Measurements from ENCODE around the gene HINT3. TPM values are rescaled to one million over a fixed set of nuclear protein-coding genes. Genes with fewer than 3 reads are reported as not detected.

Gene HINT3
- total RNA-seq, 1 donor from 2014 or later: 25.6 TPM

- no peak for DNase-seq (ENCODE audit: low read depth)
These were observed 46.4 kb downstream of the HINT3 start for GRCh38 chr6:126002755-126003679.

- DNase-seq (ENCODE audit: low read depth): no peak
These were observed 51.2 kb downstream of the HINT3 start for GRCh38 chr6:126007800-126008199.

- no peak for DNase-seq (ENCODE audit: low read depth)
These were observed 53.5 kb downstream of the HINT3 start for GRCh38 chr6:126010040-126010439.

GRCh38 chr6:126015863-126016262, 59.3 kb downstream of the HINT3 start:
- peak; percentile 45 for DNase-seq (ENCODE audit: low read depth)

GRCh38 chr6:126016591-126016990, 60.0 kb downstream of the HINT3 start:
- no peak for DNase-seq (ENCODE audit: low read depth)

GRCh38 chr6:126017668-126018067, 61.1 kb downstream of the HINT3 start:
- DNase-seq (ENCODE audit: low read depth): no peak

GRCh38 chr6:126020305-126021050, 63.9 kb downstream of the HINT3 start:
- DNase-seq (ENCODE audit: low read depth): no peak

- peak; percentile 34 for DNase-seq (ENCODE audit: low read depth)
These were observed 66.9 kb downstream of the HINT3 start for GRCh38 chr6:126023474-126023873.

GRCh38 chr6:126026001-126026400, 69.4 kb downstream of the HINT3 start:
- DNase-seq (ENCODE audit: low read depth): no peak

- no peak for DNase-seq (ENCODE audit: low read depth)
These were observed 71.0 kb downstream of the HINT3 start for GRCh38 chr6:126027601-126028000.

Other genes with a start within 250 kb of the HINT3 start
- gene HEY2, start 207.1 kb upstream of the HINT3 start, total RNA-seq: not detected in 2 replicates
- gene NCOA7, start 165.8 kb upstream of the HINT3 start, total RNA-seq: 10.6 and 59.0 TPM in 2 replicates
- 26.9 and 27.2 TPM in 2 replicates for gene TRMT11, start 29.8 kb downstream of the HINT3 start, total RNA-seq

Measured in renal cortical epithelial cell (primary cell).